Adrenal gland (tissue), 5 donors: Measurements from ENCODE around the gene BANF2.

Experiments used
- POLR2A ChIP-seq, 2 donors: fragments of 450-650 bp; IDR thresholded peaks; one replicate each; pipeline ENCODE4 v1.6.1; 2017; ENCODE audit warnings: antibody characterized with exemption in 2 of 2, mild to moderate bottlenecking in 2 of 2, moderate library complexity in 1 of 2
- TF ChIP-seq, protein P1 (sequence below), 6 experiments: fragments of 450-650 bp in 4 of 6; fragments of 200-600 bp in 2 of 6; sonication (generic) in 1 of 6; IDR thresholded peaks; 1 replicate in 5 of 6; 2 replicates in 1 of 6; pipeline versions ENCODE4 v1.5.1 to v1.8.0; 2016 to 2021; ENCODE audit warnings: antibody characterized with exemption in 6 of 6, mild to moderate bottlenecking in 2 of 6, moderate library complexity in 1 of 6
- donor health status: DM: no; HTN: no; CAD: no.

DNA sequence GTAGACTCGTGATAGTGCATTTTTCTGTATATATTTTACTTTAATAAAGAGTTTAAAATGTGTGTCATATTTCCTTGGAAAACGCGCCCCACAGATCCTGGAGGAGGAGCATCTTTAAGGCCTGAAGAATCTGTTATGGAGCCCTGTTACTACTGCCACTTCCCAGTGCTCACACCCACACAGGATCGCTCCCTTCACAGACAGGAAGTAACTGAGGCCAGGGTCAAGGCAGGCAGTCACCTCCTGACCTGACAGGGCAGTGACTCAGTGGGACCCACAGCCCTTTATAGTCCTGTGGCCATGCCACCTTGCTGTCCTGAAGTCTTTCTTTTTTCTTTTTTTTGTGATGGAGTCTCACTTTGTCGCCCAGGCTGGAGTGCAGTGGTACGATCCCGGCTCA, 26.7 kb upstream of the BANF2 start:
- TF ChIP-seq POLR2A (IDR thresholded peaks at IDR 0.05): no peak
- TF ChIP-seq, protein P1, sequence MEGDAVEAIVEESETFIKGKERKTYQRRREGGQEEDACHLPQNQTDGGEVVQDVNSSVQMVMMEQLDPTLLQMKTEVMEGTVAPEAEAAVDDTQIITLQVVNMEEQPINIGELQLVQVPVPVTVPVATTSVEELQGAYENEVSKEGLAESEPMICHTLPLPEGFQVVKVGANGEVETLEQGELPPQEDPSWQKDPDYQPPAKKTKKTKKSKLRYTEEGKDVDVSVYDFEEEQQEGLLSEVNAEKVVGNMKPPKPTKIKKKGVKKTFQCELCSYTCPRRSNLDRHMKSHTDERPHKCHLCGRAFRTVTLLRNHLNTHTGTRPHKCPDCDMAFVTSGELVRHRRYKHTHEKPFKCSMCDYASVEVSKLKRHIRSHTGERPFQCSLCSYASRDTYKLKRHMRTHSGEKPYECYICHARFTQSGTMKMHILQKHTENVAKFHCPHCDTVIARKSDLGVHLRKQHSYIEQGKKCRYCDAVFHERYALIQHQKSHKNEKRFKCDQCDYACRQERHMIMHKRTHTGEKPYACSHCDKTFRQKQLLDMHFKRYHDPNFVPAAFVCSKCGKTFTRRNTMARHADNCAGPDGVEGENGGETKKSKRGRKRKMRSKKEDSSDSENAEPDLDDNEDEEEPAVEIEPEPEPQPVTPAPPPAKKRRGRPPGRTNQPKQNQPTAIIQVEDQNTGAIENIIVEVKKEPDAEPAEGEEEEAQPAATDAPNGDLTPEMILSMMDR (IDR thresholded peaks at IDR 0.05): no peak
